ENCODE results near the gene DIAPH3.

Gene DIAPH3

GRCh38 chr13:59700281-59700680, 463.4 kb downstream of the DIAPH3 start:
- POLR2A ChIA-PET, result no interaction called here
- Histone ChIP-seq H3K4me1 (ENCODE audit: control insufficient read depth, insufficient read depth, low read length) (no peaks in the 10 kb centered on the region), H3K36me3 (ENCODE audit: control insufficient read depth in 2 of 2, insufficient read depth in 1 of 2, low read length in 2 of 2) (no peaks in the 10 kb centered on the region), H3K4me3 (ENCODE audit: low read depth, low read length) (no peak overlapping the region), H3K9me3 (ENCODE audit: control insufficient read depth, insufficient read depth, low read depth, low read length) (no peaks in the 10 kb centered on the region), H3K27ac (ENCODE audit: extremely low read depth, low read depth, low read length) (no peak overlapping the region)
- no peak for TF ChIP-seq KLF8 (tag by site-specific recombination; IDR thresholded peaks at IDR 0.05)
- TF ChIP-seq ZNF132 (tag by site-specific recombination; IDR thresholded peaks at IDR 0.05; ENCODE audit: borderline replicate concordance), result no peak
- TF ChIP-seq ZNF211 (tag by site-specific recombination; IDR thresholded peaks at IDR 0.05; ENCODE audit: low read depth), result no peak
- TF ChIP-seq HOXD13 (CRISPR knock-in tag; IDR thresholded peaks at IDR 0.05; ENCODE audit: borderline replicate concordance), result no peak
- no peak for TF ChIP-seq ZBTB21 (tag by site-specific recombination; IDR thresholded peaks at IDR 0.05)
- TF ChIP-seq ZNF274 (IDR thresholded peaks at IDR 0.05; ENCODE audit: low read length), result no peak
- TF ChIP-seq ZNF274 (tag by site-specific recombination; IDR thresholded peaks at IDR 0.05; ENCODE audit: borderline replicate concordance), result no peak
- TF ChIP-seq ZNF529 (tag by site-specific recombination; IDR thresholded peaks at IDR 0.05; ENCODE audit: insufficient replicate concordance), result no peak
- TF ChIP-seq ZNF664 (tag by site-specific recombination; IDR thresholded peaks at IDR 0.05), result no peak
- no peak for TF ChIP-seq SP2 (tag by site-specific recombination; IDR thresholded peaks at IDR 0.05)
- TF ChIP-seq ZNF473 (tag by site-specific recombination; IDR thresholded peaks at IDR 0.05), result no peak
- CTCF ChIA-PET, result interaction anchor here (0.6 to 1.0 kb wide), 3 partner anchors 10 to 493 kb away, joined by 3 read pairs; no protein-coding TSS in a partner anchor

GRCh38 chr13:59696271-59696670, 467.5 kb downstream of the DIAPH3 start:
- Histone ChIP-seq H3K36me3 (ENCODE audit: control insufficient read depth in 2 of 2, insufficient read depth in 1 of 2, low read length in 2 of 2) (no peaks in the 10 kb centered on the region), H3K4me3 (ENCODE audit: low read depth, low read length) (no peak overlapping the region), H3K27ac (ENCODE audit: extremely low read depth, low read depth, low read length) (no peak overlapping the region), H3K9me3 (ENCODE audit: control insufficient read depth, insufficient read depth, low read depth, low read length) (no peaks in the 10 kb centered on the region), H3K4me1 (ENCODE audit: control insufficient read depth, insufficient read depth, low read length) (peaks cover 3% of the 10 kb centered on the region; the same call in 1 of the 2 replicates)
- POLR2A ChIA-PET, result no interaction called here
- CTCF ChIA-PET, result interaction anchor here (1.0 to 1.1 kb wide), 2 partner anchors 211 to 633 kb away, joined by 3 read pairs; no protein-coding TSS in a partner anchor
- TF ChIP-seq ZNF155 (tag by site-specific recombination; IDR thresholded peaks at IDR 0.05) (no peak), ZNF324 (tag by site-specific recombination; IDR thresholded peaks at IDR 0.05) (no peak), ZNF266 (tag by site-specific recombination; IDR thresholded peaks at IDR 0.05; ENCODE audit: low read depth) (no peak)

GRCh38 chr13:59691501-59692066, 472.1 kb downstream of the DIAPH3 start:
- TF ChIP-seq ELK4 (IDR thresholded peaks at IDR 0.05; ENCODE audit: borderline replicate concordance, low read depth, low read length) (no peak), ZNF354C (tag by site-specific recombination; IDR thresholded peaks at IDR 0.05; ENCODE audit: borderline replicate concordance, low read depth) (no peak), ZFP69B (tag by site-specific recombination; IDR thresholded peaks at IDR 0.05) (no peak), PRDM10 (tag by site-specific recombination; IDR thresholded peaks at IDR 0.05) (no peak), ZBTB48 (tag by site-specific recombination; IDR thresholded peaks at IDR 0.05) (no peak), HOXA7 (CRISPR knock-in tag; IDR thresholded peaks at IDR 0.05; ENCODE audit: borderline replicate concordance) (no peak), ZSCAN4 (tag by site-specific recombination; IDR thresholded peaks at IDR 0.05) (no peak), ZNF701 (tag by site-specific recombination; IDR thresholded peaks at IDR 0.05) (no peak), ZNF792 (tag by site-specific recombination; IDR thresholded peaks at IDR 0.05) (no peak)
- TF ChIP-seq, protein P1, sequence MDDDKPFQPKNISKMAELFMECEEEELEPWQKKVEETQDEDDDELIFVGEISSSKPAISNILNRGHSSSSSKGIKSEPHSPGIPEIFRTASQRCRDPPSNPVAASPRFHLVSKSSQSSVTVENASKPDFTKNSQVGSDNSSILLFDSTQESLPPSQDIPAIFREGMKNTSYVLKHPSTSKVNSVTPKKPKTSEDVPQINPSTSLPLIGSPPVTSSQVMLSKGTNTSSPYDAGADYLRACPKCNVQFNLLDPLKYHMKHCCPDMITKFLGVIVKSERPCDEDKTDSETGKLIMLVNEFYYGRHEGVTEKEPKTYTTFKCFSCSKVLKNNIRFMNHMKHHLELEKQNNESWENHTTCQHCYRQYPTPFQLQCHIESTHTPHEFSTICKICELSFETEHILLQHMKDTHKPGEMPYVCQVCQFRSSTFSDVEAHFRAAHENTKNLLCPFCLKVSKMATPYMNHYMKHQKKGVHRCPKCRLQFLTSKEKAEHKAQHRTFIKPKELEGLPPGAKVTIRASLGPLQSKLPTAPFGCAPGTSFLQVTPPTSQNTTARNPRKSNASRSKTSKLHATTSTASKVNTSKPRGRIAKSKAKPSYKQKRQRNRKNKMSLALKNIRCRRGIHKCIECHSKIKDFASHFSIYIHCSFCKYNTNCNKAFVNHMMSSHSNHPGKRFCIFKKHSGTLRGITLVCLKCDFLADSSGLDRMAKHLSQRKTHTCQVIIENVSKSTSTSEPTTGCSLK (tag by site-specific recombination; IDR thresholded peaks at IDR 0.05), result no peak
- POLR2A ChIA-PET, result interaction anchor here (0.6 kb wide), 1 partner anchor 570 kb away, joined by 4 read pairs; no protein-coding TSS in a partner anchor
- H3K4me1 ChIP-seq (ENCODE audit: control insufficient read depth, insufficient read depth, low read length), result peaks cover 3% of the 10 kb centered on the region; the same call in 1 of the 2 replicates
- no peak overlapping the region for H3K4me3 ChIP-seq (ENCODE audit: low read depth, low read length)
- CTCF ChIA-PET, result interaction anchor here (1.2 kb wide), 2 partner anchors 12 to 13 kb away, joined by 3 to 5 read pairs; no protein-coding TSS in a partner anchor
- no peaks in the 10 kb centered on the region for H3K9me3 ChIP-seq (ENCODE audit: control insufficient read depth, insufficient read depth, low read depth, low read length)
- H3K36me3 ChIP-seq (ENCODE audit: control insufficient read depth in 2 of 2, insufficient read depth in 1 of 2, low read length in 2 of 2), result no peaks in the 10 kb centered on the region
- H3K27ac ChIP-seq (ENCODE audit: extremely low read depth, low read depth, low read length), result no peak overlapping the region
